ENCODE results near the gene MAD2L2. TPM values are rescaled to one million over a fixed set of nuclear protein-coding genes. Genes with fewer than 3 reads are reported as not detected.

The MAD2L2 gene
- total RNA-seq, 1 experiment from 2014 or later = 283 TPM

GRCh38 chr1:11676386-11677103 is 4.4 kb downstream of the MAD2L2 start (continued):
- TF ChIP-seq ATF2 (CRISPR knock-in tag; IDR thresholded peaks at IDR 0.05; ENCODE audit: borderline replicate concordance, low read depth) (no peak), ZNF138 (CRISPR knock-in tag; conservative IDR thresholded peaks at IDR 0.05) (no peak), ETV6 (CRISPR knock-in tag; IDR thresholded peaks at IDR 0.05) (no peak), ZNF232 (CRISPR knock-in tag; IDR thresholded peaks at IDR 0.05) (no peak), AFF4 (CRISPR knock-in tag; IDR thresholded peaks at IDR 0.05; ENCODE audit: borderline replicate concordance) (no peak), NFYB (CRISPR knock-in tag; conservative IDR thresholded peaks at IDR 0.05; ENCODE audit: low read depth) (no peak), ZNF425 (CRISPR knock-in tag; conservative IDR thresholded peaks at IDR 0.05) (no peak), CTCF (IDR thresholded peaks at IDR 0.05) (no peak), E2F5 (CRISPR knock-in tag; IDR thresholded peaks at IDR 0.05) (no peak), USF1 (CRISPR knock-in tag; IDR thresholded peaks at IDR 0.05) (no peak)

- Mint-ChIP-seq H3K4me3 (no peak overlapping the region), H3K4me1 (peaks cover 21% of the 10 kb centered on the region), H3K27me3 (ENCODE audit: low read depth) (no peaks in the 10 kb centered on the region), H3K36me3 (peaks cover 67% of the 10 kb centered on the region), H3K9me3 (no peaks in the 10 kb centered on the region), H3K27ac (no peak overlapping the region)
- ChIA-PET POLR2A (interaction anchor here (1.0 kb wide), 1 partner anchor 10 kb away, joined by 3 read pairs; no protein-coding TSS in a partner anchor), CTCF (interaction anchor here (0.9 to 2.2 kb wide), 2 partner anchors 32 to 112 kb away, joined by 3 to 6 read pairs; no protein-coding TSS in a partner anchor)
- no peak for ATAC-seq
- DNase-seq (ENCODE audit: low spot score) = no peak
- no peak for TF ChIP-seq ZNF416 (CRISPR knock-in tag; IDR thresholded peaks at IDR 0.05)
- TF ChIP-seq SP1 (CRISPR knock-in tag; conservative IDR thresholded peaks at IDR 0.05) = no peak
- no peak for TF ChIP-seq ZBTB43 (CRISPR knock-in tag; IDR thresholded peaks at IDR 0.05)
- TF ChIP-seq HMGA2 (CRISPR knock-in tag; IDR thresholded peaks at IDR 0.05) = no peak
- TF ChIP-seq SMAD3 (CRISPR knock-in tag; IDR thresholded peaks at IDR 0.05; ENCODE audit: borderline replicate concordance) = no peak
- TF ChIP-seq NR3C1 (CRISPR knock-in tag; conservative IDR thresholded peaks at IDR 0.05; ENCODE audit: low read depth) = no peak
- TF ChIP-seq NFYB (CRISPR knock-in tag; conservative IDR thresholded peaks at IDR 0.05; ENCODE audit: low read depth) = no peak
- TF ChIP-seq ZNF532 (CRISPR knock-in tag; IDR thresholded peaks at IDR 0.05; ENCODE audit: borderline replicate concordance) = no peak
- no peak for TF ChIP-seq ZNF396 (CRISPR knock-in tag; IDR thresholded peaks at IDR 0.05; ENCODE audit: borderline replicate concordance)
Observed at GRCh38 chr1:11675325-11675724, 5.6 kb downstream of the MAD2L2 start.
